ENCODE data around the gene DHRS11.

GRCh38 chr17:36597226-36597625 is 5.5 kb downstream of the DHRS11 start:
- TF ChIP-seq CTCF (IDR thresholded peaks at IDR 0.05; ENCODE audit: insufficient read depth, low read depth, low read length) (no peak), EZH2 (IDR thresholded peaks at IDR 0.05; ENCODE audit: insufficient read depth, low read length) (no peak)

Measured in astrocyte (in vitro differentiated cells and primary cell).